8988T (cell line): ENCODE results near the gene NENF.

Experiments
- DNase-seq: peaks from one replicate; pipeline ENCODE4 v3.0.0; 2011

The NENF gene

GRCh38 chr1:212482637-212483441 is 50.1 kb downstream of the NENF start:
- no peak for DNase-seq

- DNase-seq, result no peak
Observed at GRCh38 chr1:212484701-212485570, 52.2 kb downstream of the NENF start.

GRCh38 chr1:212485571-212485912 is 52.8 kb downstream of the NENF start:
- DNase-seq, result no peak

- DNase-seq, result no peak
Observed at GRCh38 chr1:212485913-212486618, 53.3 kb downstream of the NENF start.

GRCh38 chr1:212486619-212486975 is 53.9 kb downstream of the NENF start:
- no peak for DNase-seq

- no peak for DNase-seq
Observed at GRCh38 chr1:212487286-212487685, 54.6 kb downstream of the NENF start.

- DNase-seq, result no peak
Observed at GRCh38 chr1:212487774-212488435, 55.2 kb downstream of the NENF start.

- no peak for DNase-seq
Observed at GRCh38 chr1:212488436-212489283, 55.9 kb downstream of the NENF start.

- no peak for DNase-seq
Observed at GRCh38 chr1:212489284-212489859, 56.7 kb downstream of the NENF start.

GRCh38 chr1:212490276-212490675 is 57.6 kb downstream of the NENF start:
- DNase-seq, result no peak

GRCh38 chr1:212491454-212491853 is 58.7 kb downstream of the NENF start:
- DNase-seq, result no peak
